Skeletal muscle tissue (tissue), 4 donors: Measurements from ENCODE around the gene LRRC25. TPM values are rescaled to one million over a fixed set of nuclear protein-coding genes. Genes with fewer than 3 reads are reported as not detected.

Source experiments
- H3K27ac ChIP-seq: one replicate; pipeline ENCODE4 v1.7.0; 2013; ENCODE audit warnings: mild to moderate bottlenecking, low read depth, low read length, inconsistent platforms
- H3K27me3 ChIP-seq, 3 donors: one replicate each; pipeline ENCODE4 v1.7.0; 2013; ENCODE audit warnings: low read length in 3 of 3; ENCODE audit not compliant: control insufficient read depth in 3 of 3, insufficient read depth in 3 of 3
- H3K36me3 ChIP-seq, 3 donors: one replicate each; pipeline ENCODE4 v1.7.0; 2013; ENCODE audit warnings: low read length in 3 of 3; ENCODE audit not compliant: control insufficient read depth in 3 of 3, insufficient read depth in 3 of 3
- H3K4me1 ChIP-seq, 3 donors: one replicate each; pipeline ENCODE4 v1.7.0; 2013; ENCODE audit warnings: low read length in 3 of 3, mild to moderate bottlenecking in 3 of 3; ENCODE audit not compliant: control insufficient read depth in 3 of 3, insufficient read depth in 3 of 3
- H3K4me3 ChIP-seq, 3 donors: one replicate each; pipeline ENCODE4 v1.7.0; 2013; ENCODE audit warnings: low read length in 3 of 3
- H3K9ac ChIP-seq, 3 donors: one replicate each; pipeline ENCODE4 v1.7.0; 2013; ENCODE audit warnings: low read length in 3 of 3, mild to moderate bottlenecking in 3 of 3, moderate library complexity in 2 of 3, low read depth in 1 of 3
- H3K9me3 ChIP-seq, 3 donors: one replicate each; pipeline ENCODE4 v1.7.0; 2013; ENCODE audit warnings: low read length in 3 of 3; ENCODE audit not compliant: control insufficient read depth in 3 of 3
- total RNA-seq: library from RNA; depleted of rRNA; stranded (reverse); fragments of >200 nt; gene quantifications from one replicate; pipeline ENCODE4 v1.2.3, GENCODE V29; 2014
- donor health status: Osteomylitis.

The LRRC25 gene
- total RNA-seq, 1 donor from 2014 or later: 2.1 TPM

DNA sequence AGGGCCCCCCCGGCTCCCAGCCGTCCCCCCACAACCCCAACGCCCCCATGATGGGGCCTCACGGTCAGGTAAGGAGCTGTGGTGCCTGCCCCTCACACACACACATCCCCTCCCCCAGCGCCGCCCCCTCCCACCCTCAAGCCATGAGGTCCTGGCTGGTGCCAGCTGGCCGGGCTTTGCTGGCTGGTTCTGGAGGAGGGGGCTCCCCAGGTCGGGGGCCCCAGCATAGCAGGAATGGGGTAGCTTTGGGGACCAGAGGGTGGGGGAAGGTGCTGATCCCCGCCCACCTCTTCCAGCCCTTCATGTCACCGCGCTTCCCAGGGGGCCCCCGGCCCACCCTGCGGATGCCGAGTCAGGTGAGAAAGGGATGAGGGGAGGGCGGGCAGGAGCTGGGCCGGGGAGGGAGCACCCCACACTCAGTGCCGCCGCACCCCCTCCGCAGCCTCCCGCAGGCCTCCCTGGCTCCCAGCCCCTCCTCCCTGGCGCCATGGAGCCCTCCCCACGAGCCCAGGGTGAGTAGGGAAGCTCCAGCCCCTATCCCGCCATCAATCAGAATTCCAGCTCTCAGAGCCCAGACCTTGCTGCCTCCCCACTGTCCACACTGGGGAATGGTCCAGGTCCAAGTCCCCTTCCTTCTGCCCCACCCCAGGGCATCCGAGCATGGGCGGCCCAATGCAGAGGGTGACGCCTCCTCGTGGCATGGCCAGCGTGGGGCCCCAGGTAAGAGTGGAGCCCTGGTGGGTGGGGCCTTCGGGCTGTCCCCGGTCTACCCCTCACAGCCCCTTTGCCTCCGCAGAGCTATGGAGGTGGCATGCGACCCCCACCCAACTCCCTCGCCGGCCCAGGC lies 34.2 kb upstream of the LRRC25 start:
- Histone ChIP-seq H3K9me3 (no peaks in the 10 kb centered on the region), H3K27me3 (peaks cover 0 to 4% (median 0%) of the 10 kb centered on the region in 3 donors), H3K27ac (no peak overlapping the region), H3K4me1 (peaks cover 5 to 17% (median 15%) of the 10 kb centered on the region in 3 donors), H3K4me3 (no peak overlapping the region), H3K9ac (no peak overlapping the region), H3K36me3 (peaks cover 0 to 2% (median 0%) of the 10 kb centered on the region in 3 donors)

DNA sequence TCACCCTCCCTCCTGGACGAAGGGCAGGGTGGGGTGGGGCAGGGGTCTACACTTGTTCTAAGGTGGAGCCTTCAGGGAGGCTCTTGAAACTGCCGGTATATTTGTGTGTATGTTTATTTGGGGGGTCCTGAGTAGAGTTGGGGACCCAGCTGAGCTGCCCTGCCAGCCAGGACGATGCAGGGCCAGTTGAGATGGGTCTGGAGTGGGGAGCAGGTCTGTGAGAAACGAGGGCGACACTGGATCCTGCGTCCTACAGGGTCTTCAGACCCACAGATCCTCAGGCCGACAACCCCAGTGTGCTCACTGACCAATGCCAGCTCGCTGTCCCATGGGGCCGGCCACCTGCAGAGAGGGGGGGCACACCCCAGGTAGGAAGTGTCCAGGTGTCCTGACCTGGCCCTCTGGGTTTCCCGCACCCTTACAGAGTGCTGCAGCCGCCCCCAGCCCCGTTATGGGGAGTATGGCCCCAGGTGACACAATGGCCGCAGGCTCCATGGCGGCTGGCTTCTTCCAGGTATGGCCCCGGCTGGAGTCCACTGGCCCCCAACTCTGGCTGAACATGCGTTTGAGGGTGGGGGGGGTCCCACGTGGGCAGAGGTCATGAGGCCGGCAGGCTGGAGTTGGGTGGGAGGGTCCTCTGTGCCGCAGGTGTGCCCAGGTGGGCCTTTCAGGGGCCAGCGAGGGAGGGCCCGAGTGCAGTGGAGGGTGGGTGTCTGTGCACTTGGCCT lies 33.2 kb upstream of the LRRC25 start:
- Histone ChIP-seq H3K36me3 (peaks cover 0 to under 1% (median 0%) of the 10 kb centered on the region in 3 donors), H3K4me1 (peaks cover 14 to 25% (median 20%) of the 10 kb centered on the region in 3 donors), H3K27me3 (peaks cover 0 to 4% (median 0%) of the 10 kb centered on the region in 3 donors), H3K27ac (no peak overlapping the region), H3K9me3 (no peaks in the 10 kb centered on the region), H3K4me3 (no peak overlapping the region), H3K9ac (no peak overlapping the region)

DNA sequence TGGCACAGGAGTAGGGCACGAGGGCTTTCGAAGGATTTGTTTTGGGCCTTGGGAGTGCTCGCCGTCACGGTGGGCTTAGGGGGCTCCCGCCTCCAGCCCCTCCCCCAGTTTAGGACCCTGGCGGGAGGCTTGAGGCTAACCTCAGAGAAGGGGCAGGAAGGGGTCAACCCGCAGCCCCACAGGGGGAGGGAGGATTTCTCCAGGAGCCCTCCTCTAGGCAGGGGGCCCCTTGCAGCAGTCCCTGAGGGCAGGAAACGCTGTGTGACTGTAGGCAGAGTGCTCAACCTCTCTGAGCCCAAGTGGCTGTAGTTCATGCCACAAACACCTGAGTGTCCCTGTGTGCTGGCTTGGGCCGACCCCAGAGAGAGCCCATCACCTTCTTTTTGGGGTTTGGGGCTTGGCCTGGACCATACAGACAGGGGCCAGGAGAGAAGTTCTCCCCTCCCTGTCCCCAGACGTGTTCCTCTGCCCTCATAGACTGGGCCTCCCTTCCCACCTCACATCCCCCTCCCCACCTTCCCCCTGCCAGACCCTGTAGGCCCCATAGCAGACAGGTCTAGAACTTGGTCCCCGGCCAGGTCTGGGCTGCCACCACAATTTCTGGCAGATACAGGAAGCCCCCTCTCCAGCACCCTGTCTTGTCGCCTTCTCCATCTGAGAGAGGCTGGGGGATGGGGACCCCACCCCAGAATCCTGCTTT lies 32.4 kb upstream of the LRRC25 start:
- H3K27me3 ChIP-seq: peaks cover 0 to 4% (median 0%) of the 10 kb centered on the region in 3 donors
- H3K36me3 ChIP-seq: no peaks in the 10 kb centered on the region
- H3K9ac ChIP-seq: peak overlapping the region in 1 of 3 donors; percentile 33
- H3K27ac ChIP-seq: no peak overlapping the region
- H3K4me1 ChIP-seq: peaks cover 19 to 29% (median 26%) of the 10 kb centered on the region in 3 donors
- H3K4me3 ChIP-seq: no peak overlapping the region
- H3K9me3 ChIP-seq: no peaks in the 10 kb centered on the region

DNA sequence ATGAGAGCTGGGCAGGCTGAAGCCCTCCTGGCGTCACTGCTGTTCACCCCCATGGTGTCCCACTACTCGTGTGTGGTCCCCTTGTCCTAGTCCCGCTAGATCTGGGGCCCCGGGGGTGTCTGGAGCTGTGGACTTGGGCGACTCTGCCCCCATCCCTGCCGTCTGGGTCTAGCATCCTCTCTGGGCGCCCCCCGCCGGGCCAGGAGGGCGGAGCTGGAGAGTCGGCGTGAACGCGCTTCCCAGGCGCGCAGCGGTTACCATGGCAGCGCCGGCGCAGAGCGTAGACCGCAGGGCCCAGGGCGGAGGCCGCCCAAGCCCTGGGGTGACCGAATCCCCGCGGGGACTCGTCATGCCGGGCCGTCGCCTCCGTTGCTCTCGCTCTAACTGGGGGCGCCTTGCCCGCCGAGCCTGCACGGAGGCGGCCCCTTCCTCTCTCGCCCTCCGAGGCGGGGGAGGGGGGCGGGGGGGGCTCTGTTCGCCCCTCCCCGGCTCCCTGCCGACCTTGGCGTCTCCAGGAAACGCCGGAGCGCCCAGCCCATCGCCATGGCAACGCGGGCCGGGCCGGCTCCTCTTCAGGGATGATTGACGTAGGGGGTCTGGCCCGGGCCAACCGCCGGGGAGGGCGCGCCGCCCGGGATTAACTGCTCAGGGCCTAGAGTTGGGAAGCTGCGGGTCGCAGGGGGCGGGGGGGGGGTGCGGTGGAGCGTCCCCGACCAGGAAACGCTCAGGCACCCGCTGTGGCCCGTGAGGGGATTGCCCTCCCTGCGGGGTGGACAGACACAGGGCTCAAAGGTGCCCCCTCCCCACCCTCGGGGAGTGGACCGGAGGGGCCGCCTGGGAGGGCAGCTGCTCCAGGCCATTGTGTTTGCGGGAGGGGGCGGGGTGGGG lies 31.6 kb upstream of the LRRC25 start:
- H3K4me3 ChIP-seq: no peak overlapping the region
- no peak overlapping the region for H3K9ac ChIP-seq
- peaks cover 0 to 1% (median 0%) of the 10 kb centered on the region in 3 donors for H3K27me3 ChIP-seq
- no peaks in the 10 kb centered on the region for H3K9me3 ChIP-seq
- H3K36me3 ChIP-seq: no peaks in the 10 kb centered on the region
- peaks cover 19 to 29% (median 26%) of the 10 kb centered on the region in 3 donors for H3K4me1 ChIP-seq
- no peak overlapping the region for H3K27ac ChIP-seq

DNA sequence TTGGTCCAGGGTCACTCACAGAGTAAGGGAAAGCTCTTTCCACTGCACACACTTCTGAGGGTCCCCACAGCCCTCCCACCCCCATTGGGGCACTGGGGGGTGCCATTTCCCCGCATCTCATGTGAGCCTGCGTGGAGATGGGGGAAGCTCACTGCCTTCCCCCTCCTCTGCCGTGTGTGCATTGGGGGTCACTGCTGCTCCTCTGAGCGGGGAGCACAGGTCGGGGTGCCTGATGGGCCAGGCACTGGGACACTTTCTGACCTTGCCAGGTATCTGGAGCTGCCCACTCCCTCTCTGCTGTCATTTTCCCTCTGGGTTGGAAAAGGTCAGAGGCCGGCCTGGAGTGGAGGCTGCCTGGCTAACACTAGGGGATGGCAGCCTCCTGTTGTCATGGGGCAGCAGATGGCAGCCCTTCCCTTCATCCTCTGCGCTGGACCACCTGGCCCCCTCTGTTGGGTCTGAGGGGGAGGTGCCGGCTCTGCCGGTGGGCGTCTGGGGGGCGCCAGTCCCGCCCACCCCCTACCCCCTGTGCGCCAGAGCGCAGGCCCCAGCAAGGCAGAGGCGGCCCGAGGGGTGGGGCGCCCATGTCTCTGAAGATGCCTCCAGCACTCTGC lies 30.9 kb upstream of the LRRC25 start:
- H3K9ac ChIP-seq: no peak overlapping the region
- no peaks in the 10 kb centered on the region for H3K9me3 ChIP-seq
- H3K4me1 ChIP-seq: peaks cover 22 to 35% (median 32%) of the 10 kb centered on the region in 3 donors
- H3K27ac ChIP-seq: no peak overlapping the region
- no peaks in the 10 kb centered on the region for H3K36me3 ChIP-seq
- no peak overlapping the region for H3K4me3 ChIP-seq
- no peaks in the 10 kb centered on the region for H3K27me3 ChIP-seq

DNA sequence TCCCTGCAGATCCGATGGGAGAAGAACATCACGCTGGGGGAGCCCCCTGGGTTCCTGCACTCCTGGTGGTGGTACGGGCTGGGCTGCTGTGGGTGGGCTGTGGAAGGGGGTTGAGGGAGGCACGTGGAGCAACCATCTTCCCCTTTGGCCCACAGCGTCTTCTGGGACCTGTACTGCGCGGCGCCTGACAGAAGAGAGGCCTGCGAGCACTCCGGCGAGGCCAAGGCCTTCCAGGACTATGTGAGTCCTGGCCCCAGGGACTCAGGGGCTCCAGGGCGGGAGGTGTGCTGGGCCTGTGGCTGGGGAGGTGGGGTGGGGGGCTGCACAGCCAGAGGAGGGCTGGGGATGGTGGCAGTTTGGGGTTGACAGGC lies 30.3 kb upstream of the LRRC25 start:
- no peak overlapping the region for H3K27ac ChIP-seq
- H3K9ac ChIP-seq: no peak overlapping the region
- peaks cover 28 to 36% (median 33%) of the 10 kb centered on the region in 3 donors for H3K4me1 ChIP-seq
- H3K4me3 ChIP-seq: no peak overlapping the region
- H3K27me3 ChIP-seq: no peaks in the 10 kb centered on the region
- no peaks in the 10 kb centered on the region for H3K9me3 ChIP-seq
- no peaks in the 10 kb centered on the region for H3K36me3 ChIP-seq

DNA sequence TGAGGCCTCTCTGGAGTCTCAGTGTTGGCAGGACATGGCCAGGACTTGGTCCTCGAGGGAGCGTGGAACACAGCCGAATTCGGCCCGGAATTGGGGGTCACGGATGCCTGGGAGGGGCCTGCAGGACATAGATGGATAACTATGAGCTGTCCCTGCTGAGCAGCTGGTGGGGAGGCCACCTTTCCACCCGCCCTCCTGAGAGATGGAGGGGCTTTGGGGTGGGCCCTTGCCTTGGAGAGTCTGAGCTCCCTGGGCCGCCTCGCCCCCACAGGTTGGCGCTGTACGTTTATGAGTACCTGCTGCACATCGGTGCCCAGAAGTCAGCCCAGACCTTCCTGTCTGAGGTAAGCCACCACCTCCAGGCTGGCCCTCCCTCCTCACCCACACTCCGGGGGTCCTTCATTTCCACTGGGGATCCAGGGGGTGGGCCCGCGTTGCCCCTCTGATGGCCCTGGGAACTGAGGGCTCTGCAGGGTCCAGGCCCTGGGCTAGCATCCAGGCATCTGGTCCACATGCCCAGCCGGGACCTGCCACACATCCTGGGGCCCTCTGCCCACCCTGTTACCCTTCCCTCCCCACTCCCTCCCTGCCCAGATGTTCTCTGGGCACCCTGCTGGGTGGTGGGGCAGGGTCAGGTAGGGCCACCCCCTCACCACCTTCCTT lies 29.8 kb upstream of the LRRC25 start:
- Histone ChIP-seq H3K27me3 (no peaks in the 10 kb centered on the region), H3K27ac (no peak overlapping the region), H3K4me1 (peaks cover 28 to 41% (median 34%) of the 10 kb centered on the region in 3 donors), H3K4me3 (no peak overlapping the region), H3K9me3 (no peaks in the 10 kb centered on the region), H3K36me3 (no peaks in the 10 kb centered on the region), H3K9ac (no peak overlapping the region)

DNA sequence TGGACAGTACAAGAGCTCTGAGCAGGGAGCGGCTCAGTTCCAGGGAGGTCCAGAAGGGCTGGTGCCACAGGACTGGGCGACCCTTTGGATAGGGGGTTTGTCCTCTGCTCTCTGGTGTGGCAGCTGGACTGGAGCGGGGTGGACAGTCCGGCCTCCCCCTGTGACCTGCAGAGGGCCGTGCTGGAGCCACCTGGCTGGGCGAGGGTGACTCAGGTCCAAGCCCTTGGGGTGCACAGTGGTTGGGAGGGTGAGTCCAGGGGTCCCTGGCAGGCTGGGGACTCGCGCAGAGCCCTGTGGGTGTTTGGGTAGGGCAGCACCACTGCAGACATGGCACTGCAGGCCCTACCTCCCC lies 29.0 kb upstream of the LRRC25 start:
- peaks cover 28 to 44% (median 37%) of the 10 kb centered on the region in 3 donors for H3K4me1 ChIP-seq
- peak overlapping the region; percentile 40 to 81 (median 59) for H3K9ac ChIP-seq

More for the DNA sequence above, 29.0 kb upstream of the LRRC25 start:
- H3K27me3 ChIP-seq: no peaks in the 10 kb centered on the region
- H3K4me3 ChIP-seq: peak overlapping the region in 2 of 3 donors; percentile 20 to 41
- peak overlapping the region; percentile 72 for H3K27ac ChIP-seq
- H3K9me3 ChIP-seq: no peaks in the 10 kb centered on the region
- no peaks in the 10 kb centered on the region for H3K36me3 ChIP-seq
